NCI-H2227 (cell line): ENCODE results near the gene GOLIM4.
"Not testable (repeated sequence)": the region's sequence is repeated elsewhere in the genome, so short reads cannot be mapped to it uniquely, and the experiment has no call there.

Source experiments
- DNase-seq: peaks from one replicate; lab custom pipeline; 2025; ENCODE audit not compliant: unreplicated experiment; lab: John Stamatoyannopoulos, UW

Gene GOLIM4

GRCh38 chr3:168049367-168049974 is 46.3 kb downstream of the GOLIM4 start:
- no peak for DNase-seq

GRCh38 chr3:168048414-168049330 is 47.1 kb downstream of the GOLIM4 start:
- no peak for DNase-seq

GRCh38 chr3:168047936-168048335 is 47.8 kb downstream of the GOLIM4 start:
- no peak for DNase-seq

GRCh38 chr3:168047190-168047795 is 48.4 kb downstream of the GOLIM4 start:
- DNase-seq: peak; percentile 88

- DNase-seq: no peak
Measured at GRCh38 chr3:168044049-168044448, 51.7 kb downstream of the GOLIM4 start.

GRCh38 chr3:168040607-168041208 is 55.0 kb downstream of the GOLIM4 start:
- peak; percentile 42 for DNase-seq

- no peak for DNase-seq
Measured at GRCh38 chr3:168037020-168037419, 58.7 kb downstream of the GOLIM4 start.

GRCh38 chr3:168036619-168037018 is 59.1 kb downstream of the GOLIM4 start:
- DNase-seq: no peak

GRCh38 chr3:168034152-168034928 is 61.4 kb downstream of the GOLIM4 start:
- no peak for DNase-seq

GRCh38 chr3:168030577-168030976 is 65.1 kb downstream of the GOLIM4 start:
- DNase-seq: peak; percentile 19

- DNase-seq: no peak
Measured at GRCh38 chr3:168029705-168030104, 66.0 kb downstream of the GOLIM4 start.

- DNase-seq: no peak
Measured at GRCh38 chr3:168028086-168028485, 67.6 kb downstream of the GOLIM4 start.

GRCh38 chr3:168026764-168027163 is 69.0 kb downstream of the GOLIM4 start:
- DNase-seq: no peak

GRCh38 chr3:168025076-168025475 is 70.6 kb downstream of the GOLIM4 start:
- DNase-seq: no peak

GRCh38 chr3:168024537-168024941 is 71.2 kb downstream of the GOLIM4 start:
- DNase-seq: no peak

GRCh38 chr3:168021737-168022450 is 73.8 kb downstream of the GOLIM4 start:
- no peak for DNase-seq

GRCh38 chr3:168011280-168011679 is 84.4 kb downstream of the GOLIM4 start:
- DNase-seq: not testable (repeated sequence)

GRCh38 chr3:168006584-168006983 is 89.1 kb downstream of the GOLIM4 start:
- no peak for DNase-seq

- no peak for DNase-seq
Measured at GRCh38 chr3:168003911-168004310, 91.8 kb downstream of the GOLIM4 start.

GRCh38 chr3:168002786-168003368 is 92.8 kb downstream of the GOLIM4 start:
- no peak for DNase-seq
